ENCODE measurements around the gene PPM1F. TPM values are rescaled to one million over a fixed set of nuclear protein-coding genes. Genes with fewer than 3 reads are reported as not detected.

The PPM1F gene
- total RNA-seq, 4 donors from 2014 or later: 13.8 to 28.9 (median 21.0) TPM

DNA sequence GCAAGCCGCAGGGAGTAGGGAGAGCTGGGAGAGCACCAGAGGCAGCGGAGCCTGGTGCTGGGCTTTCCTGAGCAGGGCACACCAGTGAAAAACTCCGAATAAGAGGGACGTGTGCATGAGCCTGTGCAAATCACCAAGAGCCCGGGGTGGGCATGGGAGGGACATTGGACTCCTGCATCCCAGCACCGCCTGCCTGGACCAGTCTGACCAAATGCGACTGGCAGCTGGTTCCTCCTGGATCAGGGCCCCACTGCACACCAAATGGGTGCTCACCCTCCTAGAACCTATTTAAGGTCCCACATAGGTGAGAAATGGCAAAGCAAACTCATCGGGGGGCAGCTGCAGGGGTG is 3.1 kb downstream of the PPM1F start:
- peaks cover 0 to 9% (median 0%) of the 10 kb centered on the region in 4 donors for H3K4me1 ChIP-seq
- peak overlapping the region in 2 of 4 donors; percentile 21 to 43 for H3K27ac ChIP-seq
- DNase-seq: no peak
- H3K4me3 ChIP-seq: no peak overlapping the region
- H3K9me3 ChIP-seq: no peaks in the 10 kb centered on the region
- no peak for TF ChIP-seq POLR2A (IDR thresholded peaks at IDR 0.05)
- TF ChIP-seq, protein P1, sequence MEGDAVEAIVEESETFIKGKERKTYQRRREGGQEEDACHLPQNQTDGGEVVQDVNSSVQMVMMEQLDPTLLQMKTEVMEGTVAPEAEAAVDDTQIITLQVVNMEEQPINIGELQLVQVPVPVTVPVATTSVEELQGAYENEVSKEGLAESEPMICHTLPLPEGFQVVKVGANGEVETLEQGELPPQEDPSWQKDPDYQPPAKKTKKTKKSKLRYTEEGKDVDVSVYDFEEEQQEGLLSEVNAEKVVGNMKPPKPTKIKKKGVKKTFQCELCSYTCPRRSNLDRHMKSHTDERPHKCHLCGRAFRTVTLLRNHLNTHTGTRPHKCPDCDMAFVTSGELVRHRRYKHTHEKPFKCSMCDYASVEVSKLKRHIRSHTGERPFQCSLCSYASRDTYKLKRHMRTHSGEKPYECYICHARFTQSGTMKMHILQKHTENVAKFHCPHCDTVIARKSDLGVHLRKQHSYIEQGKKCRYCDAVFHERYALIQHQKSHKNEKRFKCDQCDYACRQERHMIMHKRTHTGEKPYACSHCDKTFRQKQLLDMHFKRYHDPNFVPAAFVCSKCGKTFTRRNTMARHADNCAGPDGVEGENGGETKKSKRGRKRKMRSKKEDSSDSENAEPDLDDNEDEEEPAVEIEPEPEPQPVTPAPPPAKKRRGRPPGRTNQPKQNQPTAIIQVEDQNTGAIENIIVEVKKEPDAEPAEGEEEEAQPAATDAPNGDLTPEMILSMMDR (IDR thresholded peaks at IDR 0.05): no peak
- no peaks in the 10 kb centered on the region for H3K27me3 ChIP-seq
- H3K36me3 ChIP-seq: peaks cover 0 to 7% (median 0%) of the 10 kb centered on the region in 3 donors

DNA sequence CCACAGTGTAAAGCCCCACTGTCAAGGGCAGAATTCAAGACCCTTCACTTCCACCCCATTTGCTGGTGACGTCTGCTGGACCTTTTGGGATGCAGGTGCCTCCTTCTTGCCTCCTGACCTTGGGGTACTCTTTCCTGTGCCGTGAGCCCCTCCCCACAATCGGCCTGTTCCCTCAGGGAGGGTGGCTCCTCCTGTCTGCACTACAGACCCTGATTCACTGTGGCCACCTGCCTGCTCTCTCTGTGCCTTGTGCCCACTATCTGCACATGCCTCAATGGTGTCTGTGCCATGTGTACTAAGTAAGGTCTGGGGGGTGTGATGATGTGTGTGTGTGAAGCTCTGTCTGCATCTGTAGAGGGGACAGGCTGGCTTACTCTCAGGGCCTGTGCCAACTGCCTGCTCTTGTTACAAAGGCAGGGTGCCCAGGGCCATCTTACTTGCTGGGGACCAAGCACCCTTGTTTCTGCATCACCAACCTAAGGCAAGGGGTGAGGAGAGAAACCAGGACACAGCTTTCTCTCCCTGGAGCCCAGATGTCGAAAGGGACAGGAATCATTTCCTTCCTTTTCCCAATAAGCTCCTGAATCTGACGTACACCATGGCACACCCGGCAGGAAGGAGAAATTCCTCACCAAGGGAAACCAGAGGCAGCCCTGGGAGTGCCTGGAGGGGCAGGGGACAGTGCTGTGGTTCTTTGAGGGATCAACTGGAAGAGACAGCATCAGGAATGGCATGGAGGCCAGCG is 3.7 kb downstream of the PPM1F start:
- peaks cover 0 to 12% (median 0%) of the 10 kb centered on the region in 3 donors for H3K36me3 ChIP-seq
- H3K9me3 ChIP-seq: no peaks in the 10 kb centered on the region
- H3K4me1 ChIP-seq: peaks cover 0 to 9% (median 0%) of the 10 kb centered on the region in 4 donors
- no peak for TF ChIP-seq POLR2A (IDR thresholded peaks at IDR 0.05)
- TF ChIP-seq, protein P1 (IDR thresholded peaks at IDR 0.05): no peak
- no peak for DNase-seq
- H3K27ac ChIP-seq: peak overlapping the region in 3 of 4 donors; percentile 21 to 31 (median 25)
- no peak overlapping the region for H3K4me3 ChIP-seq
- H3K27me3 ChIP-seq: no peaks in the 10 kb centered on the region

DNA sequence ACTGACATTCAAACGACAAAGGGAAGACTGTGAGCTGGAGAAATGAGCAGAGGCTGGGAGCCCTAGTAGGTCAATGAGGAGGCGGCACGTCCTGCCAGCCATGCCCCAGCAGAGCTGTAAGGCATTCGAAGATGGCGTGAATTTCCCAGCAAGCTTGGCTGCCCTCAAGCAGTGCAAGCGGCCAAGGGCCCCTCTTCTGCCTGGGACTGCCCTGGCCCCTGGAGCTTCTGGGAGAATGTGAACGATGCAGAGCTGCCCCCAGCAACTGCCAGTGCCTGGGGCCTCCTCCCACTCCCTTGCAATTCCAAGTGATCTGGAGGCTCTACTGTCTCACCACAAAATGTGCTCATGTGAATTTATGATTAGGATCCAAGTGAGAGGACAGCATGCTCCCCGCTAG is 4.3 kb downstream of the PPM1F start:
- H3K4me3 ChIP-seq: no peak overlapping the region
- no peak for TF ChIP-seq POLR2A (IDR thresholded peaks at IDR 0.05)
- TF ChIP-seq, protein P1 (IDR thresholded peaks at IDR 0.05): no peak
- no peaks in the 10 kb centered on the region for H3K9me3 ChIP-seq
- peaks cover 0 to 12% (median 0%) of the 10 kb centered on the region in 3 donors for H3K36me3 ChIP-seq
- peaks cover 0 to 11% (median 0%) of the 10 kb centered on the region in 4 donors for H3K4me1 ChIP-seq
- DNase-seq: no peak
- peak overlapping the region in 2 of 4 donors; percentile 7 to 25 for H3K27ac ChIP-seq
- H3K27me3 ChIP-seq: no peaks in the 10 kb centered on the region

DNA sequence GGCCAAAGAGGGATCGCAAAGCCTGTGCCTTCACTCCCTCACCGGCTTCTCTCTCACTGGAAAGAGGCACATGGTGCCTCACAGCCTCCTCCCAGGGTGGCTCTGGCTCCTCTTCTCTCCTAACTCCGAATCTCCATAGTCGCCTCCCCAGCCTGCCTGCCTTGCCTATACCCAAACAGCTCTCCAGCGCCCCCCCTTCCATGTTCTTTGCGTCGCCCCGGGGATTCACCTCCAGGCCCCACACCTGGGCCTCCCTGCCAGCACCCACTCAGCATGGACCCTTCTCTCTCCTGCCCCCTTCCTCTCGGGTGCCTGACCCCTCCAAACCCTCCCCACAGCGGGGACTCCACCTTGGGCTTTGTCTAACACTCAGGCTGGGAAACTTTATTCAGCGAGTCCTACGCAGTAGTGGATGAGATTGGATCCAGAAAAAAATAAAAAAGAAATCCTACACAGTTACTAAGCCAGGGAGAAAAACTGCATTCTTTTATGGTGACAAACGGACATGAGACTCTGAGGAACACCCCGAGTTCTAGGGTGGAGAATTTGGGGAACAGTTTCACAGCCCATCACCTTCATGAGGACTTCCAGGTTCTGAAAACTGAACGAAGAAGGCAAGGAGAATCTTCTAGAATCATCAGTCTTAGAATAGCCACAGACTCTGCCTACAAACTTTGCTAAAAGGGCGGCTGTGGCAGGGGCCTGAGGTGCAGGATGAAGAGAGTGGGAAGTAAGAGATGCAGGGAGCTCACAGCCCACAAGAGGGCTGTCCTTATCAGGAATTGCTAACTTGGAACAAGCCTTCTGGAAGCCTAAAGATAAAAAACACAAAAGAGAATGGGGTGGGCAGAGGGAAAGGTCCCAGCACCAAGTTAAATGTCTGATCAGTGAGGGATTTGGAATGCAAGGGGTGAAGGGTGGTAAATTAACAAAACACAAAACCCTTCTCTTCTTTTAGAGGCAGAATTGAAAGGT is 5.3 kb downstream of the PPM1F start:
- Histone ChIP-seq H3K36me3 (peaks cover 0 to 12% (median 0%) of the 10 kb centered on the region in 3 donors), H3K27me3 (no peaks in the 10 kb centered on the region), H3K4me1 (peaks cover 0 to 22% (median 0%) of the 10 kb centered on the region in 4 donors), H3K27ac (peak overlapping the region in 3 of 4 donors; percentile 27 to 55 (median 52)), H3K4me3 (no peak overlapping the region), H3K9me3 (no peaks in the 10 kb centered on the region)
- no peak for TF ChIP-seq POLR2A (IDR thresholded peaks at IDR 0.05)
- TF ChIP-seq, protein P1 (IDR thresholded peaks at IDR 0.05): peak in 3 of 6 experiments; percentile 8 to 13 (median 12)
- DNase-seq: no peak

DNA sequence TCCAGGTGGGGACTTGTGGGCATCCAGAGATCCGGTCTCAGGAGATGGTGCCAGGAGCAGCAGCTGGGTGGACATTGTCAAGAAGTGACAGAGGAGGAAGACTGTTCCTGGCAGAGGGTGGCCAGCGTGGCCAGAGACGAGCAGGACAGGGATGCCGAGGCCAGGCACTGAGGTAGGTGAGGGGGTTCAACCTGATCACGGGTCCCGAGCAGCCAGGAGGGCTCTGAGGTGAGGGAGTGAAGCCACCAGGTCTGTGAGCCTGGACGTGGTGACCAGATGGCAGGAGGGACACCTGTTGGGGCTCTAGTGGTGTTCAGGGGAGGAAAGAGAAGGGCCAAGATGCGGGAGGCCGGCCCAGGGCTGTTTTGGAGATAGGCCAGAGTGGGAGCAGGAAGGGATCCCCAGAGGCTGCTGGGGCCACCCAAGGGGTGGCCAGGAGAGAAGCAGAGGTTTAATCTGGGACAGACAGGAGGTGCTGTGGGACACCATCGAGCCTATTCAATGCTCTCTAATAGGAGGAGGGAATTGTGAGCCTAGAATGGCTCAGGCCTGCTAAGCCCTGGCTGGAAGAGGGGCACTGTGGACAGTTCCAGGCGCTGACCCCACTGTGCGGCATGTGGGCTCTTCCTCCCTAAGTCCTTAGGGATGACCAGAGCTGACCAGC is 6.3 kb downstream of the PPM1F start:
- Histone ChIP-seq H3K27me3 (no peaks in the 10 kb centered on the region), H3K9me3 (no peaks in the 10 kb centered on the region), H3K4me3 (no peak overlapping the region), H3K4me1 (peaks cover 0 to 24% (median 0%) of the 10 kb centered on the region in 4 donors), H3K36me3 (peaks cover 0 to 12% (median 0%) of the 10 kb centered on the region in 3 donors), H3K27ac (peak overlapping the region in 3 of 4 donors; percentile 27 to 55 (median 52))
- no peak for DNase-seq
- TF ChIP-seq, protein P1 (IDR thresholded peaks at IDR 0.05): no peak

Measured in Peyer's patch (tissue), 4 donors.